GM20000 (cell line): ENCODE data around the gene PSMD1.

Source experiments
- DNase-seq: peaks from one replicate; pipeline ENCODE4 v3.0.0; 2012; ENCODE audit warnings: low spot score
- TF ChIP-seq, protein P1 (sequence below): IDR thresholded peaks from 2 replicates; pipeline ENCODE4 v1.5.1; 2012; ENCODE audit warnings: mild to moderate bottlenecking, control low read depth; ENCODE audit errors: extremely low read depth, missing control alignments

Gene PSMD1

DNA sequence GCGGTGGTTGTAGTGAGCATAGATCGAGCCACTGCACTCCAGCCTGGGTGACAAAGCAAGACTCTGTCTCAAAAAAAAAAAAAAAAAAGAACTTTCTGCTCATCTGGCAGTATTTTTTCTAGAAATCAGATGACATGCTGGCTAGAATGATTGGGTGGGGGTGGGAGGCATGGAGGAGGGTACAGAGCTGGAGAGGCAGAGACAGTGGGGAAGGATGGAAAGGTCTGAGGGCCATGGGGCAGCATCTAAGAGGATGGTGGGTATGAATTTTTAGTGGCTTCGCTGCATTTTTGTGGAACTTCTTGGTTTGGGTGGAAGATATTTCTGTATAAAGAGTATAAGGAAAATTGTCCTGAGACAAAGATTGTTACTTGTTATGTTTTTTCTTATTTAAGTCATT, 165.1 kb downstream of the PSMD1 start:
- TF ChIP-seq, protein P1, sequence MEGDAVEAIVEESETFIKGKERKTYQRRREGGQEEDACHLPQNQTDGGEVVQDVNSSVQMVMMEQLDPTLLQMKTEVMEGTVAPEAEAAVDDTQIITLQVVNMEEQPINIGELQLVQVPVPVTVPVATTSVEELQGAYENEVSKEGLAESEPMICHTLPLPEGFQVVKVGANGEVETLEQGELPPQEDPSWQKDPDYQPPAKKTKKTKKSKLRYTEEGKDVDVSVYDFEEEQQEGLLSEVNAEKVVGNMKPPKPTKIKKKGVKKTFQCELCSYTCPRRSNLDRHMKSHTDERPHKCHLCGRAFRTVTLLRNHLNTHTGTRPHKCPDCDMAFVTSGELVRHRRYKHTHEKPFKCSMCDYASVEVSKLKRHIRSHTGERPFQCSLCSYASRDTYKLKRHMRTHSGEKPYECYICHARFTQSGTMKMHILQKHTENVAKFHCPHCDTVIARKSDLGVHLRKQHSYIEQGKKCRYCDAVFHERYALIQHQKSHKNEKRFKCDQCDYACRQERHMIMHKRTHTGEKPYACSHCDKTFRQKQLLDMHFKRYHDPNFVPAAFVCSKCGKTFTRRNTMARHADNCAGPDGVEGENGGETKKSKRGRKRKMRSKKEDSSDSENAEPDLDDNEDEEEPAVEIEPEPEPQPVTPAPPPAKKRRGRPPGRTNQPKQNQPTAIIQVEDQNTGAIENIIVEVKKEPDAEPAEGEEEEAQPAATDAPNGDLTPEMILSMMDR: no peak
- DNase-seq: no peak
